Measurements from ENCODE around the gene STK36. TPM values are rescaled to one million over a fixed set of nuclear protein-coding genes. Genes with fewer than 3 reads are reported as not detected.

The STK36 gene
- total RNA-seq, 1 experiment from 2014 or later: 38.7 TPM

DNA sequence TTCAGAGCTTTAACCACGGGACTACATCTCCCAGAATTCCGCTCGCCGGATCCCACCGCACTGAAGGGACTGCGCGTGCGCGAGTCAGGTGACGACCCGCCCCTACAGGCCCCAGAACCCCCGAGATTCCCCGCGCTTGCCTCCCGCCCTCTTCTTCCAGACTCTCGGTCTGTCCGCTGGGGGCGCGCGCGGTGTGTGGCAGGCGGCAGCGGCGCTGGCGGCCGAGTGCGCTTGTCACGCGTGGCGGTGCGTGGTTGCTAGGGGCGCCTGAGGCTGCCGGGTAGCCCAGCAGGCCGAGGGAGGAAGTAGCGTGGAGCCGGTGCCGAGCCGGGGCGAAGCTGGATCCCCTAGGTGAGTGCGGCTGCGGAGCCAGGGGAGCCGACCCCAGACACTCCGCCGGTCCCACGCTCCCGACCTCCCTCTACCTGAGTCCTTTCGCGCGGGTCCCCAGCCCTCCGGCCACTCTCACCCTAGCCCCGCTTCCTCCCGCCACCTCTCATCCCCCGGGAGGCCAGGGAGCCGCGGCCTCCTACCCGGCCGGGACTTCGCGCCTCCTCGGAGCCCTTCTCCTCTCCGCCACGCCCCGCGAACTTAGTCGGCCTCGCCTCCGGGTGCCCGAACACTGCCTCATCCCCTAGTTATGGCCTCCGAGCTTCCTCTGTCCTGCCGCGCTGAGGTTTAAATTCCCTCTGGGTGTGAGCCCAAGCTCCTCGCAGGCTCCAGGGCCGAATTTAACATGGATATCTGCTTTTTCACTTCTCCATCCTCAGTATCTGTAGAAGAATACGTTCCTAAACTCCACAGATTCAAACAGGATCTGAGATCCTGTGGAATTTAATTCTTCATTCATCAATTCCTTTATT, 39.0 kb downstream of the STK36 start, which contains the start of gene TTLL4:
Gene TTLL4 (plus strand): TSS at position 149 of the 863 bp plus-strand sequence. CDS start 26,842 bp downstream, outside the sequence.
- Mint-ChIP-seq H3K27me3 (ENCODE audit: low read depth) (no peaks in the 10 kb centered on the region; the same call in 1 of the 2 replicates), H3K27ac (peak within 1 kb of the TSS in 2 of 3 experiments; percentile 87 to 96; a peak in 5 of 7 replicates), H3K9me3 (peaks cover 0 to 4% of the 10 kb centered on the region in 2 experiments; a peak in 3 of 5 replicates), H3K4me1 (peaks cover 8 to 18% of the 10 kb centered on the region in 2 experiments), H3K36me3 (ENCODE audit: insufficient read depth in 1 of 3, low read depth in 3 of 3) (peaks cover 3 to 16% (median 5%) of the 10 kb centered on the region in 3 experiments; a peak in 5 of 7 replicates), H3K4me3 (peak within 1 kb of the TSS; percentile 96 to 98)
- no peak within 1 kb of the TSS; the same call in 1 of the 2 replicates for H2BK15ac ChIP-seq (ENCODE audit: low read depth, low read length)
- no peaks in the 10 kb centered on the region for H3K23me2 ChIP-seq (ENCODE audit: insufficient read length, low read depth, low read length, poor library complexity, severe bottlenecking)
- H3K4ac ChIP-seq (ENCODE audit: low read depth, low read length): no peak within 1 kb of the TSS
- peaks cover 8% of the 10 kb centered on the region for H3K79me1 ChIP-seq (ENCODE audit: insufficient read depth, low read depth, low read length, poor library complexity, severe bottlenecking)
- H3K27ac ChIP-seq (ENCODE audit: insufficient read length, low read depth, low read length): no peak within 1 kb of the TSS
- H3K56ac ChIP-seq (ENCODE audit: insufficient read length, low read depth, low read length): no peak within 1 kb of the TSS
- no peak within 1 kb of the TSS for H2BK5ac ChIP-seq (ENCODE audit: insufficient read length, low read length)
- no CpG with 5 or more reads among the region's 74 CpGs for WGBS (ENCODE audit: extremely low coverage, insufficient read length, low lambda C conversion rate)
- H4K91ac ChIP-seq (ENCODE audit: insufficient read length, low read depth, low read length): no peak within 1 kb of the TSS
- no peak within 1 kb of the TSS for H2AK5ac ChIP-seq (ENCODE audit: insufficient read length, low read length)
- H3K27me3 ChIP-seq (ENCODE audit: insufficient read depth, low read length): no peaks in the 10 kb centered on the region
- TF ChIP-seq, protein P1, sequence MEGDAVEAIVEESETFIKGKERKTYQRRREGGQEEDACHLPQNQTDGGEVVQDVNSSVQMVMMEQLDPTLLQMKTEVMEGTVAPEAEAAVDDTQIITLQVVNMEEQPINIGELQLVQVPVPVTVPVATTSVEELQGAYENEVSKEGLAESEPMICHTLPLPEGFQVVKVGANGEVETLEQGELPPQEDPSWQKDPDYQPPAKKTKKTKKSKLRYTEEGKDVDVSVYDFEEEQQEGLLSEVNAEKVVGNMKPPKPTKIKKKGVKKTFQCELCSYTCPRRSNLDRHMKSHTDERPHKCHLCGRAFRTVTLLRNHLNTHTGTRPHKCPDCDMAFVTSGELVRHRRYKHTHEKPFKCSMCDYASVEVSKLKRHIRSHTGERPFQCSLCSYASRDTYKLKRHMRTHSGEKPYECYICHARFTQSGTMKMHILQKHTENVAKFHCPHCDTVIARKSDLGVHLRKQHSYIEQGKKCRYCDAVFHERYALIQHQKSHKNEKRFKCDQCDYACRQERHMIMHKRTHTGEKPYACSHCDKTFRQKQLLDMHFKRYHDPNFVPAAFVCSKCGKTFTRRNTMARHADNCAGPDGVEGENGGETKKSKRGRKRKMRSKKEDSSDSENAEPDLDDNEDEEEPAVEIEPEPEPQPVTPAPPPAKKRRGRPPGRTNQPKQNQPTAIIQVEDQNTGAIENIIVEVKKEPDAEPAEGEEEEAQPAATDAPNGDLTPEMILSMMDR (conservative IDR thresholded peaks at IDR 0.05): peak; percentile 88
- no peaks in the 10 kb centered on the region for H3K9me3 ChIP-seq (ENCODE audit: control insufficient read depth, low read depth, low read length)
- no peaks in the 10 kb centered on the region for H4K20me1 ChIP-seq (ENCODE audit: control insufficient read depth, insufficient read depth, insufficient read length)
- H4K8ac ChIP-seq (replicated peaks; ENCODE audit: insufficient read length, low read depth, low read length): no peak within 1 kb of the TSS
- H3T11ph ChIP-seq (ENCODE audit: low read length): no peak within 1 kb of the TSS
- H3K14ac ChIP-seq (ENCODE audit: insufficient read depth, low read length): peak within 1 kb of the TSS; percentile 75
- no peak within 1 kb of the TSS for H3K23ac ChIP-seq (ENCODE audit: insufficient read length, low read depth, low read length)
- no peak within 1 kb of the TSS for H2BK12ac ChIP-seq (ENCODE audit: insufficient read length, low read depth, low read length)
- H3K79me2 ChIP-seq (ENCODE audit: insufficient read depth, low read length): peaks cover 14% of the 10 kb centered on the region; the same call in 1 of the 2 replicates
- no peak within 1 kb of the TSS for H2BK20ac ChIP-seq (ENCODE audit: low read depth, low read length, poor library complexity, severe bottlenecking)
- no peaks in the 10 kb centered on the region for H3K4me1 ChIP-seq (ENCODE audit: insufficient read depth, low read length)
- peak within 1 kb of the TSS; percentile 59 for H3K9ac ChIP-seq (ENCODE audit: extremely low read depth, insufficient read length, low read length)
- H4K5ac ChIP-seq (ENCODE audit: insufficient read length, low read depth, low read length): no peak within 1 kb of the TSS
- no peak within 1 kb of the TSS for H2BK120ac ChIP-seq (ENCODE audit: low read depth, low read length, poor library complexity, severe bottlenecking)
- peak within 1 kb of the TSS; percentile 75 for H3K4me2 ChIP-seq (ENCODE audit: insufficient read depth, insufficient read length, low read length)
- DNase-seq: peak; percentile 97
- H2AFZ ChIP-seq (ENCODE audit: low read length): no peak within 1 kb of the TSS
- peak within 1 kb of the TSS; percentile 18 for H3K18ac ChIP-seq (ENCODE audit: insufficient read length, low read depth, low read length)

Data from H9 (cell line).